NB4 (cell line): Measurements from ENCODE around the gene HDDC2.
A peak's percentile ranks its signal among the peaks of the same experiment; 100 is the strongest.

Experiments used
- DNase-seq: peaks from one replicate; pipeline ENCODE4 v3.0.0; 2010; ENCODE audit warnings: low read depth
- H3K4me3 ChIP-seq: one replicate; pipeline ENCODE4 v1.5.1; 2011; ENCODE audit warnings: mild to moderate bottlenecking, low read depth, low read length, moderate library complexity
- MYC ChIP-seq: IDR thresholded peaks from 2 replicates; pipeline ENCODE4 v1.6.1; 2011; ENCODE audit warnings: low read depth, low read length
- POLR2A ChIP-seq: IDR thresholded peaks from 2 replicates; pipeline ENCODE4 v1.6.1; 2011; ENCODE audit warnings: mild to moderate bottlenecking; ENCODE audit not compliant: insufficient read length; ENCODE audit errors: extremely low read depth
- TF ChIP-seq, protein P1 (sequence below): IDR thresholded peaks from 2 replicates; pipeline ENCODE4 v1.6.1; 2011; ENCODE audit warnings: low read depth, low read length
- TF ChIP-seq, protein P2 (sequence below): IDR thresholded peaks from one replicate; pipeline ENCODE4 v1.5.1; 2012; ENCODE audit warnings: low read depth, low read length

HDDC2 gene, protein sequence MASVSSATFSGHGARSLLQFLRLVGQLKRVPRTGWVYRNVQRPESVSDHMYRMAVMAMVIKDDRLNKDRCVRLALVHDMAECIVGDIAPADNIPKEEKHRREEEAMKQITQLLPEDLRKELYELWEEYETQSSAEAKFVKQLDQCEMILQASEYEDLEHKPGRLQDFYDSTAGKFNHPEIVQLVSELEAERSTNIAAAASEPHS

DNA sequence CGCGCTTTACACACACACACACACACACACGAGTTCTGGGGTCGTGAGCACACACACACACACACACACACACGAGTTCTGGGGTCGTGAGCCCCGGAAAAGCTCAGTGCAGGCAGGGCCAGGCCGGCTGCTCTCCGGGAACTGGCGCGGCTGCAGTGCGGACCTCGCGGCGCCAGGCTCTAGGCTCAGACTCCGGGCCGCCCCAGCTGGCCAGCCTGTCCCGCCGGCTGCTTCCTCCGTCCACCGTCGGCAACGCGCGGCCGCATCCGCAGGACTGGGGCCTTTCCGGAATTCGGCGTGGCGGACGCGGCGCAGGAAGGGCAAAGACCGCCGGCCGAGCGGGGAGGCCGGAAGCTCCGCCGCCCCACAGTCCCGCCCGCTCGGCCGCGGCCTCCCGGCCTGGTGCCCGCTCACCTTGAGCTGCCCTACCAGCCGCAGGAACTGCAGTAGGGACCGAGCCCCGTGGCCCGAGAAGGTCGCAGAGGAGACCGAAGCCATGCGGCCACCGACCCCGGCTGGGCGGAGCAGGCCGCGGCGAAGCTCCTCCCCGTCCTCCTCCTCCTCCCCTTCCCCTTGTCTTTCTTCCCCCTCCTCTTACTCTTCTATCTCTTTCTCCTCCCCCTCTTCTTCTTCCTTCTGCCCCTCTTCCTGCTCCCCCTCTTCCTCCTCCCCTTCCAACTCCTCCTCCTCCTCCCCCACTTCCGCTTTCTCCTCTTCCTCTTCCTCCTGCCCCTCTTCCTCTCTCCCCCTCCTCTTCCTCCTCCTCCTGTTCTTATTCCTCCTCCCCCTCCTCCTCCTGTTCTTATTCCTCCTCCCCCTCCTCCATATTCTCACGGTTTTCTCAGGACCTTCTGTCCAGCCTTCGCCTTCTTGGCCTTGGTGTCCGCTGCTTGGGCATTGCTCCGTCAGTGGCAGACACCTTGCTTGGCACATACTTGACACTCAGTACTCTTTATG, at the start of gene HDDC2:
Gene HDDC2 (minus strand): TSS at position 533 of the 957 bp plus-strand sequence. CDS start 35 bp downstream, at position 498.
- TF ChIP-seq, protein P1, sequence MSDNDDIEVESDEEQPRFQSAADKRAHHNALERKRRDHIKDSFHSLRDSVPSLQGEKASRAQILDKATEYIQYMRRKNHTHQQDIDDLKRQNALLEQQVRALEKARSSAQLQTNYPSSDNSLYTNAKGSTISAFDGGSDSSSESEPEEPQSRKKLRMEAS: peak; percentile 52; the same call in 1 of the 2 replicates
- TF ChIP-seq MYC (no peak), POLR2A (peak; percentile 46)
- peak; percentile 82 for DNase-seq
- peak within 1 kb of the TSS; percentile 89 for H3K4me3 ChIP-seq

DNA sequence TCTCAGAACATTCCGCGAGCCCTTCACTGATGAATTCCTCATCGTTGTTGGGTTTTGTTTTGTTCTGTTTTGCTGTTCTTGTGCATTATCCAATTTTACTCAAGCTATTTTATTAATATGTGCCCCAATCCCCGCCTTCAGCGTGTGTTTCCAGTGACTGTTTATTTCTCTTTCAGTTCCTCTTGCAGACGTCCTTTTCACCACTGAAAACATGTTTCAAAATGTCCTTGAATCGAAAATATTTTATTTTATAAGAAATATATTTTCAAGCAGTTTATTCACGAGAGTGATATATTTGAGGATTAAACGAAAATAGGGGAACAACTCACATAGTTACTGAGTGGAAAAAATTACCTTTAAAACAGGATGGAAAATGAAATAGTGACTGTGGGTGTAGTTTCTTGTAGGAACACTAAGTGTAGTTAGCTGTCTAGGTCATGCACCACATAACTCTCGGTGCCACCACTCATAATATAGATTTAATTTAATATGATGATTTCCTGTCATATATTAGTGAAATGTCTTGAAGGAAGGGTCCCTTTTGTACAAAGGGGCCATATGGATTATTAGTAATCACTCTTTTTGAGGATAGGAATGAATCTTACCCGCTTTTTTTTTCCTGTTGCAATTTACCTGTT, 45.3 kb upstream of the HDDC2 start:
- no peak overlapping the region for H3K4me3 ChIP-seq
- TF ChIP-seq MYC: no peak
- TF ChIP-seq POLR2A: no peak
- TF ChIP-seq, protein P2, sequence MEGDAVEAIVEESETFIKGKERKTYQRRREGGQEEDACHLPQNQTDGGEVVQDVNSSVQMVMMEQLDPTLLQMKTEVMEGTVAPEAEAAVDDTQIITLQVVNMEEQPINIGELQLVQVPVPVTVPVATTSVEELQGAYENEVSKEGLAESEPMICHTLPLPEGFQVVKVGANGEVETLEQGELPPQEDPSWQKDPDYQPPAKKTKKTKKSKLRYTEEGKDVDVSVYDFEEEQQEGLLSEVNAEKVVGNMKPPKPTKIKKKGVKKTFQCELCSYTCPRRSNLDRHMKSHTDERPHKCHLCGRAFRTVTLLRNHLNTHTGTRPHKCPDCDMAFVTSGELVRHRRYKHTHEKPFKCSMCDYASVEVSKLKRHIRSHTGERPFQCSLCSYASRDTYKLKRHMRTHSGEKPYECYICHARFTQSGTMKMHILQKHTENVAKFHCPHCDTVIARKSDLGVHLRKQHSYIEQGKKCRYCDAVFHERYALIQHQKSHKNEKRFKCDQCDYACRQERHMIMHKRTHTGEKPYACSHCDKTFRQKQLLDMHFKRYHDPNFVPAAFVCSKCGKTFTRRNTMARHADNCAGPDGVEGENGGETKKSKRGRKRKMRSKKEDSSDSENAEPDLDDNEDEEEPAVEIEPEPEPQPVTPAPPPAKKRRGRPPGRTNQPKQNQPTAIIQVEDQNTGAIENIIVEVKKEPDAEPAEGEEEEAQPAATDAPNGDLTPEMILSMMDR: no peak
- TF ChIP-seq, protein P1: no peak
- DNase-seq: no peak

DNA sequence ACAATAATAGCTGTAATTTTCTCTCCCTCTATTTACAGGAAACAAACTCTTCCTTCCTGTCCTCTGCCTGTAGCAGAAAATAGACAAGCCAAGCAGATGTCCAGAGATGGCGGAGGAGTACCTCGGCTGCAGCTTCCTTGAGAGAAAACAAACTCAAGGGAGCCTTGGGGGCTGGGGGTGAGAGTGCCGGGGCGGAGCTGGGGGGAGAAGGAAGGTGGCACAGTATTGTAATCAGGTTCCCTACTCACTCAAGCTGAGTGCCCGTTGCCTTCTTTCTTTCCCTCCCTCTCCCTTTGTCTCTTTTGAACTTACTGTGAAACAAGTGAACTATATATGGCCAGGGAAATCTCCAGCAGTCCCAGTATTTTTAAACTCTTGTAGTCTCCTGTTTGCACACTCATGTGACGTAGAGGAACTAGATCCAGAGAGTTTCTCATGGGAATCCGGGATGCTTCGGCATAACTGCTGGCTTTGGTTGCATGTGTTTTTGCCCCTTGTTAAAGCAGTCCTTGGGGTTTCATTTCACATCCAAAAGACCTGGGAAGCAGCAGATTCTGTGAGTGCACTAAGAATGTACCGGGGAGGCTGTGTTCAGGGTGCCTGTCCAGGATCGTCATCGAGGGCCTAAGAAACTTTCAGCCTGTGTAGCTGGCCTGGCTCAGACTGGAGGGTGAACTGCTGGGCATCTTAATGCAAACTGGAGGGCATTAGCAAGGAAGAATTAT, 44.6 kb upstream of the HDDC2 start:
- H3K4me3 ChIP-seq: no peak overlapping the region
- DNase-seq: no peak

DNA sequence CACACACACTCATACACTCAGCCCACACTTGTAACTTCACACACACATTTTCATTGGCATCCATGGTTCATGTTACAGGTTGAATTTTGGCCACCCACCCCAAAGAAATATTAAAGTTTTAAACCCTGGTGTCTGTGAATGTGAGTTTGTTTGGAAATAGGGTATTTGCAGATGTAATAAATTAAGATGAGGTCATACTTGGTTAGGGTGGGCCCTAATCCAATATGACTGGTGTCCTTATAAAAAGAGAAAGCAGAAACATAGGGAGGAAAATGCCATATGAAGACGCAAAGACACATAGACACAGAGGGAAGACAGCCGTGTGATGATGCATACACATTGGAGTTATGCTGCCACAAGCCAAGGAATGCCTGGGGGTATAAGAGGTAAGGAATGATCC, 39.7 kb upstream of the HDDC2 start:
- H3K4me3 ChIP-seq: no peak overlapping the region
- no peak for DNase-seq
- TF ChIP-seq, protein P2: no peak
- TF ChIP-seq POLR2A: no peak
- no peak for TF ChIP-seq MYC

More for the DNA sequence above, 44.6 kb upstream of the HDDC2 start:
- TF ChIP-seq, protein P1: no peak
- TF ChIP-seq, protein P2: no peak
- TF ChIP-seq MYC (no peak), POLR2A (no peak)

DNA sequence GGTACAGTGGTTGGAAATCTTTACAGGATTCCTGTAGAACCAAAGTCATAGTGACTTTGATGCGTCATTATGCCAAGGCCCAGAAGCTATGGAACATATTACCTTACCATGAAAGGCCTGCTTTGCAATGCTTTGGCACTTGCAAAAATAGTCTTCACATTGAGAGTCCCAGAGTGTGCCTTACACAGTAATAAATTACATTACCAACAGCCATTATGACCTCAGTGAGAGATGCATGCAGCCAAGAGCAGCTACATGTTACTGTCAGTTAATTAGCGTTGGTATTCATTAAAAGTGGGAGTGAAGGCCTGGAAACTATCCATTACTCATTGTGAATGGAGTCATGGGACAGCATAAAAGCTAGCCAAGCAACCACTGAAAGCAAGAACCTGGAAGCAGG, 39.2 kb upstream of the HDDC2 start:
- DNase-seq: no peak
- TF ChIP-seq, protein P1: no peak
- no peak for TF ChIP-seq MYC
- TF ChIP-seq, protein P2: no peak
- TF ChIP-seq POLR2A: no peak
- H3K4me3 ChIP-seq: no peak overlapping the region
